Testis (tissue), 3 donors: ENCODE measurements around the gene SESN2. TPM values are rescaled to one million over a fixed set of nuclear protein-coding genes. Genes with fewer than 3 reads are reported as not detected.

Source experiments
- DNase-seq: peaks from one replicate; pipeline ENCODE4 v3.0.0-alpha.2; 2019
- H3K27ac ChIP-seq, 2 donors: fragments of 200-600 bp; sonication (generic); one replicate each; pipeline ENCODE4 v1.5.1; 2019
- H3K27me3 ChIP-seq: fragments of 200-600 bp; sonication (generic); one replicate; pipeline ENCODE4 v1.5.1; 2019
- H3K36me3 ChIP-seq: fragments of 200-600 bp; sonication (generic); one replicate; pipeline ENCODE4 v1.5.1; 2017; ENCODE audit warnings: low read depth; ENCODE audit errors: missing control alignments
- H3K4me1 ChIP-seq: fragments of 200-600 bp; sonication (generic); one replicate; pipeline ENCODE4 v1.5.1; 2019
- H3K4me3 ChIP-seq, 2 donors: fragments of 200-600 bp; sonication (generic); one replicate each; pipeline ENCODE4 v1.5.1; 2017 to 2019
- H3K9me3 ChIP-seq: fragments of 200-600 bp; sonication (generic); one replicate; pipeline ENCODE4 v1.5.1; 2017
- CTCF ChIP-seq, 3 experiments: fragments of 450-650 bp in 2 of 3; fragments of 200-600 bp in 1 of 3; sonication (generic) in 1 of 3; IDR thresholded peaks; one replicate each; pipeline ENCODE4 v1.5.1; 2016 to 2019; ENCODE audit warnings: antibody characterized with exemption in 3 of 3, mild to moderate bottlenecking in 2 of 3, moderate library complexity in 1 of 3
- POLR2A ChIP-seq: fragments of 450-650 bp; IDR thresholded peaks from one replicate; pipeline ENCODE4 v1.6.1; 2017; ENCODE audit warnings: antibody characterized with exemption, mild to moderate bottlenecking, moderate library complexity
- whole genome bisulfite sequencing, 2 donors: methylation state at CpG; one replicate each; pipeline ENCODE4 v1.1.5; 2018; 5-methylcytosine and 5-hydroxymethylcytosine counted together
- intact Hi-C: fragments of 100-400 bp; cut with DNase I; formaldehyde crosslinking; loops from one replicate; pipeline ENCODE4 v1.15.1; 2023; ENCODE audit warnings: low total_unique reads
- polyA plus RNA-seq: library from polyadenylated mRNA; stranded (reverse); fragments of 350-450 nt; fragmentation: Illumina TruSeq; extraction: RNeasy Lipid Tissue Mini Kit (QIAGEN cat#74804); gene quantifications from one replicate; pipeline ENCODE4 v1.2.3, GENCODE V29; 2014; ENCODE audit warnings: low read depth, low replicate concordance; ENCODE audit not compliant: insufficient read depth
- total RNA-seq, 2 donors: library from RNA; depleted of rRNA; stranded (reverse); fragments of >200 nt; gene quantifications; one replicate each; pipeline ENCODE4 v1.2.3, GENCODE V29; 2016

The SESN2 gene
- total and polyA plus RNA-seq, 3 donors from 2014 or later, result 16.9 to 43.7 (median 36.7) TPM

- Histone ChIP-seq H3K36me3 (no peaks in the 10 kb centered on the region), H3K4me3 (no peak overlapping the region), H3K27ac (peak overlapping the region; percentile 81), H3K9me3 (no peaks in the 10 kb centered on the region), H3K4me1 (peaks cover 16% of the 10 kb centered on the region), H3K27me3 (no peaks in the 10 kb centered on the region)
- TF ChIP-seq CTCF (IDR thresholded peaks at IDR 0.05), result peak; percentile 88 to 93 (median 90)
- TF ChIP-seq POLR2A, result no peak
- peak; percentile 90 for DNase-seq
- intact Hi-C loops, result no loop called here
- 0 to 4% methylated on average over 12 of the region's 12 CpGs for WGBS, 2 donors
Observed at GRCh38 chr1:28248273-28249012, 10.9 kb upstream of the SESN2 start.

- DNase-seq, result no peak
Observed at GRCh38 chr1:28249013-28249865, 10.1 kb upstream of the SESN2 start.

GRCh38 chr1:28249866-28250295 lies 9.4 kb upstream of the SESN2 start:
- 52 to 53% methylated on average over 4 of the region's 4 CpGs for WGBS, 2 donors

More at GRCh38 chr1:28249013-28249865, 10.1 kb upstream of the SESN2 start:
- no peak for TF ChIP-seq CTCF (IDR thresholded peaks at IDR 0.05)
- no peak for TF ChIP-seq POLR2A
- Histone ChIP-seq H3K27ac (peak overlapping the region in 1 of 2 donors; percentile 81), H3K4me3 (no peak overlapping the region), H3K36me3 (no peaks in the 10 kb centered on the region), H3K9me3 (no peaks in the 10 kb centered on the region), H3K27me3 (no peaks in the 10 kb centered on the region), H3K4me1 (peaks cover 16% of the 10 kb centered on the region)
- WGBS, 2 donors, result 21 to 34% methylated on average over 3 of the region's 3 CpGs
- intact Hi-C loops, result no loop called here

DNA sequence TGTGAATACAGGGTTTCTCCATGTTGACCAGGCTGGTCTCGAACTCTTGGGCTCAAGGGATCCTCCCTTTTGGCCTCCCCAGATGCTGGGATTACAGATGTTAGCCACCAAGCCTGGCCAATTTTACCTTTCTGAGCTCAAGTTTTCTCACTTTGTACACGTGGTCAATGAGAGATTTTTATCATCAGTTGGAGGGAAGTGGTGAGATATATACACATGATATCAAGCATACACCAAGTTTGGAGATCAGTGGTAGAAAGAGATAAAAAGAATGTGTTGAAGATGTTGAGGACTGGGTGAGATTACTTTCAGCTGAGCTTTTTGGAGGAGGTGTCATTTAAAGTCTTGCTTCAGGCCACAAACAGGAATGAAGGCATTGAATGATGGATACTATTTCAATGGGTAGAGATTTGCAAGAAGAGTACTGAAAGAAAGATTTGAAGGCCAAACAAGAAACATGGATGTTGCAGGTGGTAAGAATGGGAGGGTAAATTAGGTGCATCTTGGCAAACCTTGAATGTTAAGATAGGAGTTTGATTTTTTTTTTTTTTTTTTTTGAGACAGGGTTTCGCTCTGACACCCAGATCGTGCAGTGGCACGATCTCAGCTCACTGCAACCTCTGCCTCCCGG lies 3.0 kb upstream of the SESN2 start:
- H3K4me1 ChIP-seq, result peaks cover 7% of the 10 kb centered on the region
- no peak overlapping the region for H3K4me3 ChIP-seq
- intact Hi-C loops, result no loop called here
- H3K9me3 ChIP-seq, result no peaks in the 10 kb centered on the region
- TF ChIP-seq CTCF (IDR thresholded peaks at IDR 0.05), result no peak
- no peak for TF ChIP-seq POLR2A
- 85 to 92% methylated on average over 6 of the region's 6 CpGs for WGBS, 2 donors
- H3K27me3 ChIP-seq, result no peaks in the 10 kb centered on the region
- no peaks in the 10 kb centered on the region for H3K36me3 ChIP-seq
- DNase-seq, result no peak
- H3K27ac ChIP-seq, result no peak overlapping the region

More at GRCh38 chr1:28249866-28250295, 9.4 kb upstream of the SESN2 start:
- Histone ChIP-seq H3K9me3 (no peaks in the 10 kb centered on the region), H3K36me3 (no peaks in the 10 kb centered on the region), H3K4me3 (no peak overlapping the region), H3K4me1 (peaks cover 16% of the 10 kb centered on the region), H3K27me3 (no peaks in the 10 kb centered on the region), H3K27ac (no peak overlapping the region)
- intact Hi-C loops, result no loop called here
- no peak for DNase-seq
- TF ChIP-seq POLR2A (no peak), CTCF (IDR thresholded peaks at IDR 0.05) (no peak)
